Esophagus muscularis mucosa (tissue), 3 donors: ENCODE results near the gene COPB2.

Experiments used
- CTCF ChIP-seq, 3 experiments: fragments of 200-600 bp in 2 of 3; fragments of 450-650 bp in 1 of 3; sonication (generic) in 2 of 3; IDR thresholded peaks; one replicate each; pipeline ENCODE4 v1.5.1; 2017 to 2019; ENCODE audit warnings: antibody characterized with exemption in 3 of 3, mild to moderate bottlenecking in 2 of 3, moderate library complexity in 1 of 3
- POLR2A ChIP-seq: fragments of 450-650 bp; IDR thresholded peaks from one replicate; pipeline ENCODE4 v1.6.1; 2017; ENCODE audit warnings: antibody characterized with exemption, moderate library complexity, mild to moderate bottlenecking, low read depth

GRCh38 chr3:139364549-139364948, 24.9 kb downstream of the COPB2 start:
- TF ChIP-seq POLR2A: no peak
- TF ChIP-seq CTCF (IDR thresholded peaks at IDR 0.05): no peak
